Colonic mucosa (tissue), 4 donors: ENCODE data around the gene FBLN7. TPM values are rescaled to one million over a fixed set of nuclear protein-coding genes. Genes with fewer than 3 reads are reported as not detected.
"Not testable (repeated sequence)": the region's sequence is repeated elsewhere in the genome, so short reads cannot be mapped to it uniquely, and the experiment has no call there.

Experiments
- DNase-seq: peaks from one replicate; pipeline ENCODE4 v3.0.0-alpha.2; 2020
- H3K27ac ChIP-seq: fragments of 200-600 bp; one replicate; pipeline ENCODE4 v1.8.0; 2021
- H3K27me3 ChIP-seq: fragments of 200-600 bp; one replicate; pipeline ENCODE4 v1.8.0; 2021
- H3K36me3 ChIP-seq: fragments of 200-600 bp; one replicate; pipeline ENCODE4 v1.8.0; 2021
- H3K4me1 ChIP-seq: fragments of 200-600 bp; one replicate; pipeline ENCODE4 v1.8.0; 2021; ENCODE audit warnings: mild to moderate bottlenecking
- H3K4me3 ChIP-seq: fragments of 200-600 bp; one replicate; pipeline ENCODE4 v1.8.0; 2021
- H3K9ac ChIP-seq, 2 donors: one replicate each; pipeline ENCODE4 v1.7.0; 2013; ENCODE audit warnings: control low read depth in 2 of 2, low read depth in 2 of 2, low read length in 2 of 2
- H3K9me3 ChIP-seq: fragments of 200-600 bp; one replicate; pipeline ENCODE4 v1.8.0; 2021
- CTCF ChIP-seq: fragments of 200-600 bp; IDR thresholded peaks from one replicate; pipeline ENCODE4 v1.8.0; 2022; ENCODE audit warnings: antibody characterized with exemption, mild to moderate bottlenecking
- intact Hi-C: fragments of 100-400 bp; cut with DNase I; formaldehyde crosslinking; loops from one replicate; pipeline ENCODE4 v1.14.1; 2022
- total RNA-seq, 2 donors: library from RNA; stranded (reverse); fragmentation: NEBNext Ultra II Directional in 1 of 2; extraction: Animal tissue kit (Norgen Biotek cat#: 25700) in 1 of 2; gene quantifications; one replicate each; pipeline ENCODE4 v1.2.1, GENCODE V29; 2021
- donor health status: healthy.
- donor health status: DM: no; HTN: no; CAD: no.
- donor health status: DM: no; HTN: no; CAD: no.

FBLN7 gene
- total RNA-seq, 2 donors from 2014 or later, result 0.10 to 0.66 TPM

DNA sequence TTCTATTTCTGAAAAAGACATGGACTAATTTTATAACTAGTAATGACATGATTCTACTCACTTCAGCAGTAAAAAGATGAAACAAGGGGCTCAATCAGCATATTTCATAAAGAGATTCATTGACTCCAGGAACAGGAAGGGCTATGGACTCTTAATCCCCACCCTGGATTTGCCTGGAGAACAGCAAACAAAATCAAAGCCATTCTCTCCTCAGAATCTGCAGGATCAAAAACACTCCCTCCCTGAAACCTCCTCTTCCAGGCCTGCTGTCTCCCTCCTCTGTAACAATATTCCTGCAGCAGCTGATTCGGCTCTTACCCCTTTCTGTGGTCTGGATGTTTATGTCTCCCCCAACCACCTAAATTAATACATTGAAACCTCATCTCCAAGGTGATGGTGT lies 59.7 kb downstream of the FBLN7 start:
- Histone ChIP-seq H3K27me3 (no peaks in the 10 kb centered on the region), H3K4me3 (no peak overlapping the region), H3K9ac (no peak overlapping the region), H3K9me3 (no peaks in the 10 kb centered on the region), H3K4me1 (no peaks in the 10 kb centered on the region), H3K36me3 (no peaks in the 10 kb centered on the region), H3K27ac (no peak overlapping the region)
- intact Hi-C loops, result no loop called here
- no peak for DNase-seq
- TF ChIP-seq CTCF, result no peak

GRCh38 chr2:112198780-112199179 lies 60.6 kb downstream of the FBLN7 start:
- no peaks in the 10 kb centered on the region for H3K9me3 ChIP-seq
- H3K4me1 ChIP-seq, result no peaks in the 10 kb centered on the region
- H3K27ac ChIP-seq, result no peak overlapping the region
- no peak for DNase-seq
- no peak for TF ChIP-seq CTCF
- no peaks in the 10 kb centered on the region for H3K27me3 ChIP-seq
- no peak overlapping the region for H3K4me3 ChIP-seq
- H3K36me3 ChIP-seq, result no peaks in the 10 kb centered on the region
- H3K9ac ChIP-seq, result no peak overlapping the region
- intact Hi-C loops, result no loop called here

GRCh38 chr2:112199188-112199587 lies 61.0 kb downstream of the FBLN7 start:
- H3K27me3 ChIP-seq, result no peaks in the 10 kb centered on the region
- no peaks in the 10 kb centered on the region for H3K4me1 ChIP-seq
- H3K9me3 ChIP-seq, result no peaks in the 10 kb centered on the region
- H3K4me3 ChIP-seq, result no peak overlapping the region
- DNase-seq, result no peak
- no peak overlapping the region for H3K9ac ChIP-seq
- H3K36me3 ChIP-seq, result no peaks in the 10 kb centered on the region
- TF ChIP-seq CTCF, result no peak
- no peak overlapping the region for H3K27ac ChIP-seq
- intact Hi-C loops, result no loop called here

- Histone ChIP-seq H3K9me3 (peaks cover 6% of the 10 kb centered on the region), H3K9ac (no peak overlapping the region), H3K36me3 (no peaks in the 10 kb centered on the region), H3K27me3 (no peaks in the 10 kb centered on the region), H3K4me1 (no peaks in the 10 kb centered on the region), H3K27ac (no peak overlapping the region), H3K4me3 (no peak overlapping the region)
- DNase-seq, result no peak
- TF ChIP-seq CTCF, result no peak
- intact Hi-C loops, result no loop called here
Observed at GRCh38 chr2:112201696-112202430, 63.7 kb downstream of the FBLN7 start.

- Histone ChIP-seq H3K27ac (no peak overlapping the region), H3K27me3 (no peaks in the 10 kb centered on the region), H3K4me3 (no peak overlapping the region), H3K4me1 (no peaks in the 10 kb centered on the region), H3K9ac (no peak overlapping the region), H3K36me3 (no peaks in the 10 kb centered on the region), H3K9me3 (peaks cover 6% of the 10 kb centered on the region)
- TF ChIP-seq CTCF, result no peak
- no peak for DNase-seq
- intact Hi-C loops, result no loop called here
Observed at GRCh38 chr2:112204411-112204810, 66.2 kb downstream of the FBLN7 start.

GRCh38 chr2:112207905-112208304 lies 69.7 kb downstream of the FBLN7 start:
- H3K36me3 ChIP-seq, H3K27me3 ChIP-seq, H3K9me3 ChIP-seq, H3K4me1 ChIP-seq, DNase-seq, H3K9ac ChIP-seq, H3K4me3 ChIP-seq, H3K27ac ChIP-seq, intact Hi-C loops: not testable (repeated sequence)
